HCT116 (cell line): ENCODE data around the gene PARP12. TPM values are rescaled to one million over a fixed set of nuclear protein-coding genes. Genes with fewer than 3 reads are reported as not detected.

Source experiments
- ATAC-seq: fragments of 200-7000 bp; cut with Tn5 transposase; 2 replicates; pipeline ENCODE4 v1.9.1; 2020; ENCODE audit warnings: mild to moderate bottlenecking, moderate library complexity
- BruUV-seq: library from RNA; stranded (reverse); fragments of 400-500 nt; replicated peaks from 2 replicates; lab custom pipeline; 2021; lab: Mats Ljungman, UMichigan
- CTCF ChIA-PET: fragments of 300-600 bp; sonication (Branson Sonifier 250); formaldehyde crosslinking; loops from one replicate; lab custom pipeline; 2021; ENCODE audit warnings: antibody characterized with exemption; lab: Charles Lee
- POLR2A ChIA-PET: fragments of 300-600, 350-600 bp; sonication (Branson Sonifier 250); formaldehyde crosslinking; loops from one replicate; lab custom pipeline; 2021; ENCODE audit warnings: antibody characterized with exemption; lab: Charles Lee
- RAD21 ChIA-PET, 2 experiments: fragments of 300-600 bp; sonication (Branson Sonifier 250); formaldehyde crosslinking; loops; one replicate each; lab custom pipeline; 2023; ENCODE audit warnings: low total read pairs in 2 of 2; ENCODE audit not compliant: uncharacterized antibody in 2 of 2, unreplicated experiment in 2 of 2, low non-redundant PET in 1 of 2; lab: Charles Lee
- DNase-seq: peaks from one replicate; pipeline ENCODE4 v3.0.0-alpha.2; 2010; ENCODE audit warnings: low read depth, low spot score
- H2AFZ ChIP-seq: fragments of 200-600 bp; shearing (Covaris generic), sonication (generic); 2 replicates; pipeline ENCODE4 v1.6.1; 2017; ENCODE audit warnings: low read depth, mixed run types, mixed read lengths, antibody characterized with exemption, low read length; ENCODE audit not compliant: poor library complexity, severe bottlenecking
- H3K27ac ChIP-seq: 2 replicates; pipeline ENCODE4 v1.5.1; 2012; ENCODE audit warnings: low read depth, low read length
- H3K27me3 ChIP-seq: fragments of 200-600 bp; sonication (generic); 2 replicates; pipeline ENCODE4 v1.6.1; 2016; ENCODE audit warnings: mixed run types, low read length, mixed read lengths; ENCODE audit not compliant: insufficient read depth
- H3K36me3 ChIP-seq, 2 experiments: fragments of 200-500 bp in 1 of 2; fragments of 200-600 bp in 1 of 2; sonication (Bioruptor generic) in 1 of 2; sonication (generic) in 1 of 2; 2 replicates each; pipeline versions ENCODE4 v1.5.1 to v1.6.1; 2014 to 2016; ENCODE audit warnings: low read length in 2 of 2, inconsistent platforms in 1 of 2, mixed read lengths in 1 of 2, mixed run types in 1 of 2; ENCODE audit not compliant: insufficient read depth in 2 of 2, control insufficient read depth in 1 of 2
- H3K4me1 ChIP-seq, 2 experiments: fragments of 200-600 bp in 1 of 2; sonication (generic) in 1 of 2; 2 replicates each; pipeline versions ENCODE4 v1.5.1 to v1.6.1; 2012 to 2017; ENCODE audit warnings: low read length in 2 of 2, inconsistent platforms in 1 of 2, mild to moderate bottlenecking in 1 of 2, mixed read lengths in 1 of 2, mixed run types in 1 of 2, moderate library complexity in 1 of 2; ENCODE audit not compliant: insufficient read depth in 2 of 2, control insufficient read depth in 1 of 2
- H3K4me2 ChIP-seq: fragments of 200-600 bp; sonication (generic); 2 replicates; pipeline ENCODE4 v1.6.1; 2017; ENCODE audit warnings: mixed run types, low read length, mixed read lengths
- H3K4me3 ChIP-seq, 2 experiments: fragments of 200-600 bp in 1 of 2; sonication (generic) in 1 of 2; replicated peaks in 1 of 2; 2 replicates each; pipeline ENCODE4 v1.5.1; 2011 to 2016; ENCODE audit warnings: low read length in 2 of 2, control low read depth in 1 of 2, low read depth in 1 of 2, mild to moderate bottlenecking in 1 of 2, mixed read lengths in 1 of 2, mixed run types in 1 of 2
- H3K79me2 ChIP-seq: fragments of 200-600 bp; sonication (generic); 2 replicates; pipeline ENCODE4 v1.6.1; 2017; ENCODE audit warnings: mild to moderate bottlenecking, mixed run types, low read length, moderate library complexity, mixed read lengths; ENCODE audit not compliant: insufficient read depth
- H3K9ac ChIP-seq: fragments of 200-600 bp; sonication (generic); 2 replicates; pipeline ENCODE4 v1.6.1; 2016; ENCODE audit warnings: low read length, mixed read lengths
- H3K9me2 ChIP-seq: fragments of 200-600 bp; sonication (generic), shearing (Covaris generic); 2 replicates; pipeline ENCODE4 v1.6.1; 2017; ENCODE audit warnings: mixed run types, mild to moderate bottlenecking, moderate library complexity; ENCODE audit not compliant: insufficient read depth
- H3K9me3 ChIP-seq, 2 experiments: fragments of 200-500 bp in 1 of 2; fragments of 200-600 bp in 1 of 2; sonication (Bioruptor generic) in 1 of 2; sonication (generic) in 1 of 2; 2 replicates each; pipeline ENCODE4 v1.6.1; 2014 to 2017; ENCODE audit warnings: low read length in 2 of 2, mixed read lengths in 2 of 2, inconsistent platforms in 1 of 2, low read depth in 1 of 2, mild to moderate bottlenecking in 1 of 2, mixed run types in 1 of 2, moderate library complexity in 1 of 2; ENCODE audit not compliant: control insufficient read depth in 1 of 2, insufficient read depth in 1 of 2
- H4K20me1 ChIP-seq: fragments of 200-600 bp; sonication (generic), shearing (Covaris generic); 2 replicates; pipeline ENCODE4 v1.6.1; 2017; ENCODE audit warnings: mixed run types, mild to moderate bottlenecking, moderate library complexity; ENCODE audit not compliant: insufficient read depth
- CTCF ChIP-seq, 3 experiments: fragments of 200-600 bp in 1 of 3; sonication (generic) in 1 of 3; IDR thresholded peaks in 2 of 3; conservative IDR thresholded peaks in 1 of 3; 2 replicates each; pipeline ENCODE4 v1.5.1; 2012 to 2017; ENCODE audit warnings: low read depth in 2 of 3, low read length in 2 of 3, antibody characterized with exemption in 1 of 3, borderline replicate concordance in 1 of 3, control low read depth in 1 of 3, mild to moderate bottlenecking in 1 of 3, mixed read lengths in 1 of 3, mixed run types in 1 of 3, moderate library complexity in 1 of 3; ENCODE audit not compliant: insufficient read depth in 1 of 3
- EGR1 ChIP-seq: IDR thresholded peaks from 2 replicates; pipeline ENCODE4 v1.6.1; 2012; ENCODE audit warnings: low read depth
- EZH2phosphoT487 ChIP-seq: fragments of 200-600 bp; IDR thresholded peaks from 2 replicates; pipeline ENCODE4 v1.6.1; 2018; ENCODE audit warnings: antibody characterized with exemption, borderline replicate concordance
- JUND ChIP-seq: IDR thresholded peaks from 2 replicates; pipeline ENCODE4 v1.6.1; 2012
- RAD21 ChIP-seq: IDR thresholded peaks from 2 replicates; pipeline ENCODE4 v1.6.1; 2012; ENCODE audit warnings: low read depth, mild to moderate bottlenecking
- SP1 ChIP-seq: IDR thresholded peaks from 2 replicates; pipeline ENCODE4 v1.6.1; 2012; ENCODE audit warnings: low read depth
- intact Hi-C: fragments of 100-400 bp; cut with micrococcal nuclease; formaldehyde crosslinking; loops from 2 replicates; pipeline ENCODE4 v1.10.0; 2022
- total RNA-seq: library from RNA; stranded (reverse); gene quantifications from one replicate; pipeline ENCODE4 v1.2.1, GENCODE V29; 2021; ENCODE audit not compliant: unreplicated experiment
- TF ChIP-seq, protein P1 (sequence below): IDR thresholded peaks from 2 replicates; pipeline ENCODE4 v1.6.1; 2012; ENCODE audit warnings: low read depth

Gene PARP12
- total RNA-seq, 1 experiment from 2014 or later: 17.7 TPM

- RAD21 ChIA-PET: no interaction called here
- POLR2A ChIA-PET: no interaction called here
- H3K9me3 ChIP-seq: no peaks in the 10 kb centered on the region
- ATAC-seq: peak; percentile 92
- no peak for DNase-seq
- no peaks in the 10 kb centered on the region for H3K79me2 ChIP-seq
- no peaks in the 10 kb centered on the region for H4K20me1 ChIP-seq
- peak overlapping the region; percentile 45 for H2AFZ ChIP-seq
- H3K9ac ChIP-seq: no peak overlapping the region
- no peak overlapping the region for H3K4me3 ChIP-seq
- CTCF ChIA-PET: no interaction called here
- TF ChIP-seq EGR1: no peak
- TF ChIP-seq RAD21: peak; percentile 52
- TF ChIP-seq CTCF (IDR thresholded peaks at IDR 0.05 in 2 of 3, conservative IDR thresholded peaks at IDR 0.05 in 1 of 3; ENCODE audit: borderline replicate concordance in 1 of 3, insufficient read depth in 1 of 3, low read depth in 2 of 3, low read length in 2 of 3): peak; percentile 57 to 72 (median 71)
- intact Hi-C loops: no loop called here
- no peaks in the 10 kb centered on the region for H3K36me3 ChIP-seq
- no TSS peak for BruUV-seq
- H3K4me2 ChIP-seq: no peak overlapping the region
- H3K27ac ChIP-seq: no peak overlapping the region
- H3K4me1 ChIP-seq: peaks cover 0 to 7% of the 10 kb centered on the region in 2 experiments; a peak in 1 of 4 replicates
- H3K27me3 ChIP-seq: no peaks in the 10 kb centered on the region
- H3K9me2 ChIP-seq: no peaks in the 10 kb centered on the region
Observed at GRCh38 chr7:140079121-140079536, 16.4 kb upstream of the PARP12 start.

- ChIA-PET POLR2A (no interaction called here), RAD21 (no interaction called here), CTCF (no interaction called here)
- ATAC-seq (no peak), DNase-seq (no peak)
- Histone ChIP-seq H3K4me2 (no peak overlapping the region), H2AFZ (no peak overlapping the region), H4K20me1 (no peaks in the 10 kb centered on the region), H3K9me2 (no peaks in the 10 kb centered on the region), H3K9ac (no peak overlapping the region), H3K9me3 (no peaks in the 10 kb centered on the region), H3K27me3 (no peaks in the 10 kb centered on the region), H3K27ac (no peak overlapping the region), H3K36me3 (no peaks in the 10 kb centered on the region), H3K4me1 (peaks cover 0 to 7% of the 10 kb centered on the region in 2 experiments; a peak in 1 of 4 replicates), H3K4me3 (no peak overlapping the region), H3K79me2 (no peaks in the 10 kb centered on the region)
- BruUV-seq: no TSS peak
- intact Hi-C loops: no loop called here
- TF ChIP-seq RAD21: no peak
- no peak for TF ChIP-seq JUND
- TF ChIP-seq, protein P1, sequence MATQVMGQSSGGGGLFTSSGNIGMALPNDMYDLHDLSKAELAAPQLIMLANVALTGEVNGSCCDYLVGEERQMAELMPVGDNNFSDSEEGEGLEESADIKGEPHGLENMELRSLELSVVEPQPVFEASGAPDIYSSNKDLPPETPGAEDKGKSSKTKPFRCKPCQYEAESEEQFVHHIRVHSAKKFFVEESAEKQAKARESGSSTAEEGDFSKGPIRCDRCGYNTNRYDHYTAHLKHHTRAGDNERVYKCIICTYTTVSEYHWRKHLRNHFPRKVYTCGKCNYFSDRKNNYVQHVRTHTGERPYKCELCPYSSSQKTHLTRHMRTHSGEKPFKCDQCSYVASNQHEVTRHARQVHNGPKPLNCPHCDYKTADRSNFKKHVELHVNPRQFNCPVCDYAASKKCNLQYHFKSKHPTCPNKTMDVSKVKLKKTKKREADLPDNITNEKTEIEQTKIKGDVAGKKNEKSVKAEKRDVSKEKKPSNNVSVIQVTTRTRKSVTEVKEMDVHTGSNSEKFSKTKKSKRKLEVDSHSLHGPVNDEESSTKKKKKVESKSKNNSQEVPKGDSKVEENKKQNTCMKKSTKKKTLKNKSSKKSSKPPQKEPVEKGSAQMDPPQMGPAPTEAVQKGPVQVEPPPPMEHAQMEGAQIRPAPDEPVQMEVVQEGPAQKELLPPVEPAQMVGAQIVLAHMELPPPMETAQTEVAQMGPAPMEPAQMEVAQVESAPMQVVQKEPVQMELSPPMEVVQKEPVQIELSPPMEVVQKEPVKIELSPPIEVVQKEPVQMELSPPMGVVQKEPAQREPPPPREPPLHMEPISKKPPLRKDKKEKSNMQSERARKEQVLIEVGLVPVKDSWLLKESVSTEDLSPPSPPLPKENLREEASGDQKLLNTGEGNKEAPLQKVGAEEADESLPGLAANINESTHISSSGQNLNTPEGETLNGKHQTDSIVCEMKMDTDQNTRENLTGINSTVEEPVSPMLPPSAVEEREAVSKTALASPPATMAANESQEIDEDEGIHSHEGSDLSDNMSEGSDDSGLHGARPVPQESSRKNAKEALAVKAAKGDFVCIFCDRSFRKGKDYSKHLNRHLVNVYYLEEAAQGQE: no peak
- no peak for TF ChIP-seq EZH2phosphoT487
- no peak for TF ChIP-seq SP1
Observed at GRCh38 chr7:140078392-140078791, 15.6 kb upstream of the PARP12 start.
